ENCODE data around the gene OR4X2. TPM values are rescaled to one million over a fixed set of nuclear protein-coding genes. Genes with fewer than 3 reads are reported as not detected.

OR4X2 gene
- total and polyA plus RNA-seq, 12 donors = not detected

DNA sequence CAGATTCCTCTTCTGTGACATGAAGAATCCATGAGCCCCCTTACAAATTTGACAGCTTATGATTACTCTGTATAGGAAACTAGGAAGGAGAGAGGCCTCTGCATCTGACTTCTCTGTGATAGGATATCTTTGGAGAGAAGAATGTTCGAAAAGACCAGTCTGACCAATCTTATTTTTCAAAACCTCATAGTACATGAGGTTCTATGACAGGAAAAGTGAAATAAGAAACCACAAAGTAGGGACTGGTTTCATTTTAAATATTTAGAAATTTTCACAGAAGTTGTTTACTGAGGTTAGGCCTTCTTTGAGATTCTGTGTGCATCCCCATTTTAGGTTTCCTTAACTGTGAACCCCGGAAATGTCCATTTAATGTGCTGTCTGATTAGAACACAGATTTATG, 16.7 kb downstream of the OR4X2 start:
- Histone ChIP-seq H3K27ac (no peak overlapping the region), H3K27me3 (no peaks in the 10 kb centered on the region), H3K9me3 (peaks cover 0 to 3% (median 0%) of the 10 kb centered on the region in 11 donors), H3K4me3 (no peak overlapping the region), H3K4me1 (no peaks in the 10 kb centered on the region), H3K36me3 (no peaks in the 10 kb centered on the region)
- DNase-seq (no peak), ATAC-seq (no peak)
- intact Hi-C loops (cut with DNase I) = no loop called here
- WGBS, 2 donors = 73 to 74% methylated on average over 2 of the region's 2 CpGs
- TF ChIP-seq, protein P1, sequence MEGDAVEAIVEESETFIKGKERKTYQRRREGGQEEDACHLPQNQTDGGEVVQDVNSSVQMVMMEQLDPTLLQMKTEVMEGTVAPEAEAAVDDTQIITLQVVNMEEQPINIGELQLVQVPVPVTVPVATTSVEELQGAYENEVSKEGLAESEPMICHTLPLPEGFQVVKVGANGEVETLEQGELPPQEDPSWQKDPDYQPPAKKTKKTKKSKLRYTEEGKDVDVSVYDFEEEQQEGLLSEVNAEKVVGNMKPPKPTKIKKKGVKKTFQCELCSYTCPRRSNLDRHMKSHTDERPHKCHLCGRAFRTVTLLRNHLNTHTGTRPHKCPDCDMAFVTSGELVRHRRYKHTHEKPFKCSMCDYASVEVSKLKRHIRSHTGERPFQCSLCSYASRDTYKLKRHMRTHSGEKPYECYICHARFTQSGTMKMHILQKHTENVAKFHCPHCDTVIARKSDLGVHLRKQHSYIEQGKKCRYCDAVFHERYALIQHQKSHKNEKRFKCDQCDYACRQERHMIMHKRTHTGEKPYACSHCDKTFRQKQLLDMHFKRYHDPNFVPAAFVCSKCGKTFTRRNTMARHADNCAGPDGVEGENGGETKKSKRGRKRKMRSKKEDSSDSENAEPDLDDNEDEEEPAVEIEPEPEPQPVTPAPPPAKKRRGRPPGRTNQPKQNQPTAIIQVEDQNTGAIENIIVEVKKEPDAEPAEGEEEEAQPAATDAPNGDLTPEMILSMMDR (IDR thresholded peaks at IDR 0.05) = no peak

DNA sequence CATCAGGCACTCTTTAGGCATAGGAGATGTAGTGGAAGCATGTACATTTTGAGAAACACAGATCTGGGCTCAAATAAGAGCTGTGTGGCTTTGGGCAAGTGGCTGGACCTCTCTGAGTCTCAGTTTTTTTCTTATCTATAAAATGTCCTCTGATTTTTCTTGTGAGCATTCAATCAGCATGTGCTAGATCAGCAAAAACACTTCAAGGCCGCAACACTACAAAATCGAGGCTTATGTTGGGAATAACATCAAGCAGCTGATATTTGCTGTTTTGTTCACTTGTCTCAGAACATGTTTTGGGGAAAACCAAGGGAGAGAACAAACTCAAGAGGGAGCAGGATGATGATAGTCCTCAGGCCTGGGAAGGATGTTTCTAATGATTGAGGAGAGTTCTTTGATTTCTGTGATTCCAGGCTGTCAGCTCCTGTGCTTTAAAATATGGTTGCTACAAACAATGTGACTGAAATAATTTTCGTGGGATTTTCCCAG, 18.6 kb downstream of the OR4X2 start, which contains the start of gene OR4X1:
TSS of gene OR4X1 (plus strand) at position 439 of the 489 bp plus-strand sequence. CDS start at position 439, 0 bp downstream.
- peaks cover 0 to 3% (median 0%) of the 10 kb centered on the region in 11 donors for H3K9me3 ChIP-seq
- no peak within 1 kb of the TSS for H3K4me3 ChIP-seq
- TF ChIP-seq, protein P1 (IDR thresholded peaks at IDR 0.05) = no peak
- no peaks in the 10 kb centered on the region for H3K4me1 ChIP-seq
- H3K27me3 ChIP-seq = no peaks in the 10 kb centered on the region
- DNase-seq (no peak), ATAC-seq (no peak)
- H3K36me3 ChIP-seq = no peaks in the 10 kb centered on the region
- 30 to 33% methylated on average over 3 of the region's 3 CpGs for WGBS, 2 donors
- intact Hi-C loops (cut with DNase I) = no loop called here
- no peak within 1 kb of the TSS for H3K27ac ChIP-seq

DNA sequence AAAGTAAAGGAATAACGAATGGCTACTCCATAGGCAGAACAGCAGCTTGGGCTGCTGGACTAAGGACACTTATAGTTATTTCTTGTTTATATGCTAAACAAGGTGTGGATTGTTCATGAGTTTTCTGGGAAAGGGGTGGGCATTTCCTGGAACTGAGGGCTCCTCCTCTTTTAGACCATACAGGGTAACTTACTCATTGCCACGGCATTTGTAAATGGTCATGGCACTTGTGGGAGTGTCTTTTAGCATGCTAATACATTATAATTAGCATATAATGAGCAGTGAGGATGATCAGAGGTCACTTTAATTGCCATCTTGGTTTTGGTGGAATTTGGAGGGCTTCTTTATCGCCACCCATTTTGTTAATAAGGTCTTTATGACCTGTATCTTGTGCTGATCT, 25.7 kb downstream of the OR4X2 start:
- TF ChIP-seq, protein P1 (IDR thresholded peaks at IDR 0.05) = no peak
- intact Hi-C loops (cut with DNase I) = no loop called here
- DNase-seq (no peak), ATAC-seq (no peak)
- Histone ChIP-seq H3K4me1 (no peaks in the 10 kb centered on the region), H3K9me3 (no peaks in the 10 kb centered on the region), H3K4me3 (no peak overlapping the region), H3K27ac (no peak overlapping the region), H3K27me3 (no peaks in the 10 kb centered on the region), H3K36me3 (no peaks in the 10 kb centered on the region)
- 56 to 62% methylated on average over 3 of the region's 3 CpGs for WGBS, 2 donors

DNA sequence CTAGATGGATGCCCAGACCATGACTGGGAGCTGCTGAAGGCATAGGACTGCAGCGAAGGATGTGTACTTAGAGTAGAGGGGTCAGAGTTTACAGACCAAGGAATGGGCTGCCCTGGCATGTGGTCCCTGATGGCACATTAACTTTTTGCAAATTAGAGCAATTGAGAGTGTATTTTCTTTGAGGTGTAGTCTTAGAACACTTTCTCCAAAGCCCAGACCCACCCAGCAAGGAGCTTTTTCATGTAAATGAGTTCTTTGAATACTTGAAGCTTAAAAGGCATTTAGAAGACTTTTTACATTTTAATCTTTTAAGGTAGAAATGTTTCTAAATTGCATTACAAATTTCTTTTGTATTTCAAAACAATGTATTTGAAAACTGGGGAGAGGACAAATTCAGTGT, 27.7 kb downstream of the OR4X2 start:
- H3K27me3 ChIP-seq = no peaks in the 10 kb centered on the region
- ATAC-seq (no peak), DNase-seq (no peak)
- no peaks in the 10 kb centered on the region for H3K36me3 ChIP-seq
- no peaks in the 10 kb centered on the region for H3K9me3 ChIP-seq
- intact Hi-C loops (cut with DNase I) = no loop called here
- 22 to 35% methylated on average over 1 of the region's 1 CpG for WGBS, 2 donors
- no peak overlapping the region for H3K27ac ChIP-seq
- H3K4me3 ChIP-seq = no peak overlapping the region
- TF ChIP-seq, protein P1 (IDR thresholded peaks at IDR 0.05) = no peak
- no peaks in the 10 kb centered on the region for H3K4me1 ChIP-seq

Other genes with a start within 250 kb of the OR4X2 start
- gene OR4B1, start 28.3 kb upstream of the OR4X2 start, total RNA-seq = not detected
- not detected for gene OR4B1, start 28.3 kb upstream of the OR4X2 start, polyA plus RNA-seq
- not detected for gene OR4X1, start 18.8 kb downstream of the OR4X2 start, total RNA-seq
- gene OR4X1, start 18.8 kb downstream of the OR4X2 start, polyA plus RNA-seq = not detected
- not detected for gene OR4S1, start 61.1 kb downstream of the OR4X2 start, total RNA-seq
- gene OR4S1, start 61.1 kb downstream of the OR4X2 start, polyA plus RNA-seq = not detected
- gene OR4C3, start 79.8 kb downstream of the OR4X2 start, total RNA-seq = not detected
- not detected for gene OR4C3, start 79.8 kb downstream of the OR4X2 start, polyA plus RNA-seq
- not detected for gene OR4C5, start 121.4 kb downstream of the OR4X2 start, total RNA-seq
- not detected for gene OR4C5, start 121.4 kb downstream of the OR4X2 start, polyA plus RNA-seq
- gene OR4A47, start 243.7 kb downstream of the OR4X2 start, total RNA-seq = not detected
- gene OR4A47, start 243.7 kb downstream of the OR4X2 start, polyA plus RNA-seq = not detected